GM23248 (cell line): ENCODE measurements around the gene RBM34.

ENCODE experiments used
- EZH2 ChIP-seq: fragments of 200-600 bp; sonication (generic); IDR thresholded peaks from 2 replicates; pipeline ENCODE4 v1.6.1; 2018; ENCODE audit warnings: antibody characterized with exemption, mild to moderate bottlenecking; ENCODE audit not compliant: insufficient read depth, poor library complexity, severe bottlenecking
- EZH2phosphoT487 ChIP-seq: fragments of 200-600 bp; sonication (generic); IDR thresholded peaks from 2 replicates; pipeline ENCODE4 v1.6.1; 2018; ENCODE audit warnings: antibody characterized with exemption, moderate library complexity, mild to moderate bottlenecking, low read depth; ENCODE audit not compliant: insufficient read depth

DNA sequence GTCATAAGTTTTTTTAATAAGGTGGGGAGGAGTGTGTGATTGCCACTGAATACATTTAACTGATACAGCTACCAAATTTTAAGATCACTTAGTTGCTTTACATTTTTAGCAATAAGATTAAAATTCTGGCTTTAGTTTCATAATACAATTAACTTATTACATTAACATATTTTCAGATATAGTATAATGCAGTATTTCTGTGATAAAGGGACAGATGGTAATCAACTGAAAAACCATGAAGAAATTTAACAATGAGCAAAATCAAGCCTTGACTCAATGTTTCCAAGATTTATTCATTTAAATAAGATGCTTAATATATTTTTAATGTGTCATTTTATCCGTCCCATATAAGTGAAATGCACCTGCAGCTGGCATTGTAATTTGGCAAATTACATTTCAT is 36.4 kb downstream of the RBM34 start:
- no peak for TF ChIP-seq EZH2
- no peak for TF ChIP-seq EZH2phosphoT487
